Chondrocyte (in vitro differentiated cells): ENCODE data around the gene EXOC6. TPM values are rescaled to one million over a fixed set of nuclear protein-coding genes. Genes with fewer than 3 reads are reported as not detected.

Experiments used
- DNase-seq: peaks from one replicate; pipeline ENCODE4 v3.0.0; 2021; ENCODE audit warnings: mixed read lengths, low spot score
- H3K27ac Mint-ChIP-seq: one replicate; pipeline ENCODE4 v1.8.0; 2021; ENCODE audit warnings: mild to moderate bottlenecking, moderate library complexity, mixed read lengths; ENCODE audit not compliant: unreplicated experiment
- H3K27me3 Mint-ChIP-seq: 2 replicates; pipeline ENCODE4 v1.8.0; 2021; ENCODE audit warnings: low read depth, mixed read lengths
- H3K36me3 Mint-ChIP-seq: 2 replicates; pipeline ENCODE4 v1.8.0; 2021; ENCODE audit warnings: low read depth, mixed read lengths
- H3K4me1 Mint-ChIP-seq: 2 replicates; pipeline ENCODE4 v1.8.0; 2021; ENCODE audit warnings: low read depth, mild to moderate bottlenecking, mixed read lengths
- H3K4me3 Mint-ChIP-seq: one replicate; pipeline ENCODE4 v1.8.0; 2021; ENCODE audit warnings: mild to moderate bottlenecking, moderate library complexity, mixed read lengths; ENCODE audit not compliant: unreplicated experiment
- H3K9me3 Mint-ChIP-seq: 2 replicates; pipeline ENCODE4 v1.8.0; 2021; ENCODE audit warnings: low read depth, mixed read lengths
- CTCF ChIP-seq: fragments of 200-600 bp; sonication (generic); IDR thresholded peaks from 2 replicates; pipeline ENCODE4 v1.5.0; 2021; ENCODE audit warnings: antibody characterized with exemption, mild to moderate bottlenecking, moderate library complexity
- total RNA-seq: library from RNA; stranded (reverse); gene quantifications from 3 replicates; pipeline ENCODE4 v1.2.1, GENCODE V29; 2021

Gene EXOC6
- total RNA-seq, 1 donor from 2014 or later = 7.2 TPM

- Mint-ChIP-seq H3K27ac (no peak overlapping the region), H3K27me3 (peaks cover 6% of the 10 kb centered on the region), H3K4me3 (no peak overlapping the region), H3K36me3 (no peaks in the 10 kb centered on the region), H3K4me1 (no peaks in the 10 kb centered on the region), H3K9me3 (no peaks in the 10 kb centered on the region)
- no peak for TF ChIP-seq CTCF
- DNase-seq = no peak
Observed at GRCh38 chr10:93090619-93091018, 242.3 kb downstream of the EXOC6 start.

- Mint-ChIP-seq H3K27me3 (peaks cover 6% of the 10 kb centered on the region), H3K36me3 (no peaks in the 10 kb centered on the region), H3K4me3 (no peak overlapping the region), H3K27ac (no peak overlapping the region), H3K9me3 (no peaks in the 10 kb centered on the region), H3K4me1 (no peaks in the 10 kb centered on the region)
- no peak for DNase-seq
- TF ChIP-seq CTCF = no peak
Observed at GRCh38 chr10:93091960-93092359, 243.6 kb downstream of the EXOC6 start.

- Mint-ChIP-seq H3K27me3 (no peaks in the 10 kb centered on the region), H3K36me3 (no peaks in the 10 kb centered on the region), H3K4me1 (no peaks in the 10 kb centered on the region), H3K9me3 (peaks cover 3% of the 10 kb centered on the region), H3K27ac (no peak overlapping the region), H3K4me3 (no peak overlapping the region)
- no peak for TF ChIP-seq CTCF
- DNase-seq = no peak
Observed at GRCh38 chr10:93095225-93095624, 246.9 kb downstream of the EXOC6 start.

- no peak for DNase-seq
- H3K4me1 Mint-ChIP-seq = no peaks in the 10 kb centered on the region
- no peak for TF ChIP-seq CTCF
- H3K27ac Mint-ChIP-seq = no peak overlapping the region
- H3K36me3 Mint-ChIP-seq = no peaks in the 10 kb centered on the region
- no peak overlapping the region for H3K4me3 Mint-ChIP-seq
- no peaks in the 10 kb centered on the region for H3K27me3 Mint-ChIP-seq
- peaks cover 3% of the 10 kb centered on the region for H3K9me3 Mint-ChIP-seq
Observed at GRCh38 chr10:93096901-93097300, 248.6 kb downstream of the EXOC6 start.

GRCh38 chr10:93097386-93097785 is 249.1 kb downstream of the EXOC6 start:
- Mint-ChIP-seq H3K27ac (no peak overlapping the region), H3K4me1 (no peaks in the 10 kb centered on the region), H3K4me3 (no peak overlapping the region), H3K9me3 (peaks cover 3% of the 10 kb centered on the region), H3K27me3 (no peaks in the 10 kb centered on the region), H3K36me3 (no peaks in the 10 kb centered on the region)
- TF ChIP-seq CTCF = no peak
- no peak for DNase-seq
